T-helper 1 cell (primary cell): ENCODE data around the gene R3HDM1.
"Not testable (repeated sequence)": the region's sequence is repeated elsewhere in the genome, so short reads cannot be mapped to it uniquely, and the experiment has no call there.

Experiments
- DNase-seq, 5 donors: peaks; one replicate each; pipeline ENCODE4 v3.0.0-alpha.2; 2012 to 2020
- total RNA-seq, 4 donors: gene quantifications; one replicate each; lab custom pipeline; 2026; lab: John Stamatoyannopoulos, UW

The R3HDM1 gene
- total RNA-seq: 26.9 to 41.0 (median 32.8) reads per million in 4 donors

GRCh38 chr2:135531231-135532197 lies at the start of gene R3HDM1:
TSS of gene R3HDM1 (plus strand) at chr2:135531484. CDS start at chr2:135604846, 73,362 bp downstream.
- peak; percentile 86 to 99 (median 94) for DNase-seq

DNA sequence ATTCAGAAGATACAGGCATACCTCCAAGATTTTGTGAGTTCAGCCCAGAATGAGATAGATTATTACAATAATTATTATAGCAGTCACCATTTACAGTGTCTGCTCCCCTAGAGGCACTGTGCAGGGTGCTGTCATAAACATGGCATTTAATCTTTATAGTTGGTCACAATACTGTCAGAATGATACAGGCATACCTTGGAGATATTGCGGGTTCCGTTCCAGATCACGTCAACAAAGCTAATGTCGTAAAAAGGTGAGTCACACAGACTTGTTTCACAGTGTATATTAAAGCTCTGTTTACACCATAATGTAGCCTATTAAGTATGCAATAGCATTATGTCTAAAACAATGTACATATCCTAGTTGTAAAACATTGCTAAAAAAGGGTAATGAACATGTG lies 45.8 kb upstream of the R3HDM1 start:
- DNase-seq: no peak

- no peak for DNase-seq
These were observed 40.9 kb upstream of the R3HDM1 start for GRCh38 chr2:135490376-135490775.

DNA sequence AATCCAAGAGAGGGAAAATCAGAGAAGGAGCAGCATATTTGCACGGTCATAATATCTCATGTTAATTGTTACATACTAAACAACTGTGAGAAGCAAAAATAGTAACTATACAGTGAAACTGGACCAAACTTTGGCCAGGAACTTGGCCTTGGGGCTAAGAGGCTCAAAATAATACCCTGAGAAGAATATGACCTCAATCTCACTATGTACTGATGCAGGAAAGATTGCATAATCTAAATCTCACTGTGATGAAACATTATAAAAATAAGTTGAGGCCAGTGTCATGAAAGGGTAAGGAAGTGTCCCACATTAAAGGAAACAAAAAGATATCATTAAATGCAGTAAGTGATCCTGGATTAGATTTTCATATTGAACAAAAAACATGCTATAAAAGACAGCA lies 36.8 kb upstream of the R3HDM1 start:
- no peak for DNase-seq

GRCh38 chr2:135494917-135495316 lies 36.4 kb upstream of the R3HDM1 start:
- DNase-seq: no peak

DNA sequence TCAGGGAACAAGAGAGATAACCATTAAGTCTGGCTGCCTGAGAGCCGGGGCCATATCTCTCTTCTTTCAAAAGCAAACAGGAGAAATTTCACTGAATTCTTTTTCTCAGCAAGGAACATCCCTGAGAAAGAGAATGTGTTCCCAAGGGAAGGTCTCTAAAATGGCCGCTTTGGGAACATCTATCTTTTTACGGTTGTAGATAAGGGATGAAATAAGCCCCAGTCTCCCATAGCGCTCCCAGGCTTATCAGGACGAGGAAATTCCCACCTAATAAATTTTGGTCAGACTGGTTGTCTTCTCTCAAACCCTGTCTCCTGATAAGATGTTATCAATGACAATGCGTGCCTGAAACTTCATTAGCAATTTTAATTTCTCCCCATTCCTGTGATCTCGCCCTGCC lies 32.7 kb upstream of the R3HDM1 start:
- not testable (repeated sequence) for DNase-seq

- no peak for DNase-seq
These were observed 26.5 kb upstream of the R3HDM1 start for GRCh38 chr2:135504811-135505210.

DNA sequence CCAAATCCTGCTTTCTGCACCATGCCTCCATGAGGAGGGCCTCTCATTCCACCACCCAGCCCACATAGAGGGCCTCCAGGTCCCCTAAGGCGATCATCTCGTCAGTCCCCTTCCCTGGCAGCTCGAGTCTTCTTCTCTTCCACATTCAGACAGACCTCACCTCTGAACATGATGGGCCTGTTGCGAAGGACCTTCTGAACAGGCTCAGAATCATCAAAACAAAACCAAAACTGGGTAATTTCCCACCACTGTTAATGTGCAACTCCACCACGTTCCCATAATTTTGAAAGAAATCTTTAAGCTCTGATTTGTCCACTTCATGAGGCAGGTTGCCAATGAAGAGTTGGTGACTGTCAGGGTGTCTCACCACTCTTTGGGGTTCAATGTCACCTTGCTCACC lies 20.7 kb upstream of the R3HDM1 start:
- DNase-seq: no peak

GRCh38 chr2:135512099-135512498 lies 19.2 kb upstream of the R3HDM1 start:
- no peak for DNase-seq

GRCh38 chr2:135525786-135526185 lies 5.5 kb upstream of the R3HDM1 start:
- DNase-seq: peak in 1 of 5 donors; percentile 12

- DNase-seq: no peak
These were observed 3.3 kb upstream of the R3HDM1 start for GRCh38 chr2:135528006-135528405.

- peak; percentile 87 to 98 (median 93) for DNase-seq
These were observed 712 bp upstream of the R3HDM1 start, which contains the start of gene ZRANB3 for GRCh38 chr2:135530313-135531230. TSS of gene ZRANB3 (minus strand) at chr2:135531218.

DNA sequence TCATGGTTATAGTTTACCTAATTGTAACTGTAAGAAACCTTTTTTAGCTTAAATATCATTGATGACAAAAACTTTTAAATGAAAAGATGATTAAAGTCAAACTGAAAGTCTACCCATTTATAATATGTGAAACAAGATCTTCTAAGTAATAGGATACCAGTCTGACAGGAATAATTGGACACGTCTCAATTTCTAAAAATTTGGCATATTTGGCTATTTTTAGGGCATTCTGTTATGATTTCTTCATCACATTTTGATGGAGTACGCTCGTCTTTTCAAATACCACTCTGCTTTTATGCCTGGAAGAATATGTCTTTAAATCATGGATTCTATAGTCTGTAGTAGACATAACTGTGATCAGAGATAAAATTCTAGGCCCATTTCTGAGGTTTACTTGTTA lies 1.3 kb downstream of the R3HDM1 start:
- no peak for DNase-seq

DNA sequence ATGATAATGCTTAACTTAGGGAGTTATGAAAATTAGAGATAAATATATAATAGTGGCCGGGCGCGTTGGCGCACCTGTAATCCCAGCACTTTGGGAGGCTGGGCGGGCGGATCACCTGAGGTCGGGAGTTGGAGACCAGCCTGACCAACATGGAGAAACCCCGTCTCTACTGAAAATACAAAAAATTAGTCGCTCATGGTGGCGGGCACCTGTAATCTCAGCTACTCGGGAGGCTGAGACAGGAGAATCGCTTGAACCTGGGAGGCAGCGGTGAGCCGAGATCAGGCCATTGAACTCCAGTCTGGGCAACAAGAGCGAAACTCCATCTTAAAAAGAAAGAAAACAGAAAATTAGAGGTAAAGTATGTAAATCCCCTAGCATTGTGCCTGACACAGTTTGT lies 2.3 kb downstream of the R3HDM1 start:
- not testable (repeated sequence) for DNase-seq

- peak in 1 of 5 donors; percentile 50 for DNase-seq
These were observed 15.2 kb downstream of the R3HDM1 start for GRCh38 chr2:135546436-135546835.

- DNase-seq: no peak
These were observed 16.0 kb downstream of the R3HDM1 start for GRCh38 chr2:135547311-135547710.

- DNase-seq: no peak
These were observed 20.1 kb downstream of the R3HDM1 start for GRCh38 chr2:135551356-135551755.

- no peak for DNase-seq
These were observed 21.6 kb downstream of the R3HDM1 start for GRCh38 chr2:135552887-135553286.

- no peak for DNase-seq
These were observed 24.0 kb downstream of the R3HDM1 start for GRCh38 chr2:135555311-135555710.

DNA sequence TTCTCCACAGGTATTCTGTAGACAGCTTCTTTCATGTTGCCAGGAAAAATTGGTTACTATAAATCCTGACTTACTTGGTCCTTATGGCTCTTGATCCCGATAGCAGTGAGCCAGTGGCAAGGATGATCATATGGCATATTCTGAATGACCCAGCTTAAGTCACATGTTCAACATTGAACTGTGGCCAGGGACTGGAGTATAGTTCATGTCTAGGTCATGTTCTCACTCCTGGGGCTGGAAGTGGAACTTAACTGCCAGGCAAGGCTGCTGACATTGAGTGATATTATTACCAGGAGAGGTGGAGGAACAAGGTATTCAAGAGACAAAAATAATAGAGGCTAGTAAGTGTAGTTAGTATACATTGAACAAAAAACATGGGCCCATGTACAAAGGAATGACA lies 26.2 kb downstream of the R3HDM1 start:
- no peak for DNase-seq

GRCh38 chr2:135561925-135562324 lies 30.6 kb downstream of the R3HDM1 start:
- no peak for DNase-seq

GRCh38 chr2:135563793-135564192 lies 32.5 kb downstream of the R3HDM1 start:
- DNase-seq: no peak

GRCh38 chr2:135570884-135571283 lies 39.6 kb downstream of the R3HDM1 start:
- no peak for DNase-seq
